NB4 (cell line): ENCODE measurements around the gene OLIG3.

Experiments
- CTCF ChIP-seq: IDR thresholded peaks from one replicate; pipeline ENCODE4 v1.5.1; 2012; ENCODE audit warnings: low read depth, low read length
- MAX ChIP-seq: IDR thresholded peaks from 2 replicates; pipeline ENCODE4 v1.6.1; 2011; ENCODE audit warnings: low read depth, low read length
- MYC ChIP-seq: IDR thresholded peaks from 2 replicates; pipeline ENCODE4 v1.6.1; 2011; ENCODE audit warnings: low read depth, low read length
- POLR2A ChIP-seq: IDR thresholded peaks from 2 replicates; pipeline ENCODE4 v1.6.1; 2011; ENCODE audit warnings: mild to moderate bottlenecking; ENCODE audit not compliant: insufficient read length; ENCODE audit errors: extremely low read depth

- no peak for TF ChIP-seq POLR2A
- no peak for TF ChIP-seq CTCF
- TF ChIP-seq MYC = no peak
- no peak for TF ChIP-seq MAX
Observed at GRCh38 chr6:137542713-137543112, 48.5 kb upstream of the OLIG3 start.
